WI38 (cell line): Measurements from ENCODE around the gene BOK.

ENCODE experiments used
- H3K4me3 ChIP-seq: 2 replicates; pipeline ENCODE4 v1.5.1; 2011; ENCODE audit warnings: low read depth, mild to moderate bottlenecking, control low read depth, low read length
- CTCF ChIP-seq: IDR thresholded peaks from 2 replicates; pipeline ENCODE4 v1.5.1; 2012; ENCODE audit warnings: low read depth, mild to moderate bottlenecking, control low read depth, low read length

Gene BOK

GRCh38 chr2:241617431-241618154 is 59.0 kb downstream of the BOK start:
- no peak overlapping the region for H3K4me3 ChIP-seq
- no peak for TF ChIP-seq CTCF

GRCh38 chr2:241618296-241618805 is 59.8 kb downstream of the BOK start:
- TF ChIP-seq CTCF = no peak
- H3K4me3 ChIP-seq = no peak overlapping the region

- TF ChIP-seq CTCF = no peak
- H3K4me3 ChIP-seq = no peak overlapping the region
Measured at GRCh38 chr2:241618829-241619228, 60.3 kb downstream of the BOK start.

DNA sequence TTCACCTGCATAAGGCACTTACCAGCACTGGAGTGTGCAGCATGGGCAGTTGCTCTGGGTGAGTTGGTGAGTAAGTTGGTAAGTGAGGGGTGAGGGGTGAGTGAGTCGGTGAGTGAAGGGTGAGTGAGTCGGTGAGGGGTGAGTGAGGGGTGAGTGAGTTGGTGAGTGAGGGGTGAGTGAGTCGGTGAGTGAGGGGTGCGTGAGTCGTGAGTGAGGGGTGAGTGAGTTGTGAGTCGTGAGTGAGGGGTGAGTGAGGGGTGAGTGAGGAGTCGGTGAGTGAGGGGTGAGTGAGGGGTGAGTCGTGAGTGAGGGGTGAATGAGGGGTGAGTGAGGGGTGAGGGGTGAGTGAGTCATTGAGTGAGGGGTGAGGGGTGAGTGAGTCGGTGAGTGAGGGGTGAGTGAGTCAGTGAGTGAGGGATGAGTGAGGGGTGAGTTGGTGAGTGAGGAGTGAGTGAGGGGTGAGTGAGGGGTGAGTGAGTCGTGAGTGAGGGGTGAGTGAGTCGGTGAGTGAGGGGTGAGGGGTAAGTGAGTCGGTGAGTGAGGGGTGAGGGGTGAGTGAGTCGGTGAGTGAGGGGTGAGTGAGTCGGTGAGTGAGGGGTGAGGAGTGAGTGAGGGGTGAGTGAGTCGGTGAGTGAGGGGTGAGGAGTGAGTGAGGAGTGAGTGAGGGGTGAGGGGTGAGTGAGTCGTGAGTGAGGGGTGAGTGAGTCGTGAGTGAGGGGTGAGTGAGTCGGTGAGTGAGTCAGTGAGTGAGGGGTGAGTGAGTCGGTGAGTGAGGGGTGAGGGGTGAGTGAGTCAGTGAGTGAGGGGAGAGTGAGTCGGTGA is 61.3 kb downstream of the BOK start:
- TF ChIP-seq CTCF = no peak
- no peak overlapping the region for H3K4me3 ChIP-seq

- TF ChIP-seq CTCF = no peak
- no peak overlapping the region for H3K4me3 ChIP-seq
Measured at GRCh38 chr2:241620419-241620769, 61.8 kb downstream of the BOK start.
